Ectodermal cell (in vitro differentiated cells): ENCODE results near the gene CERT1. TPM values are rescaled to one million over a fixed set of nuclear protein-coding genes. Genes with fewer than 3 reads are reported as not detected.
A peak's percentile ranks its signal among the peaks of the same experiment; 100 is the strongest.
"Not testable (repeated sequence)": the region's sequence is repeated elsewhere in the genome, so short reads cannot be mapped to it uniquely, and the experiment has no call there.

Experiments
- H3K27ac ChIP-seq: 2 replicates; pipeline ENCODE4 v1.7.0; 2013; ENCODE audit warnings: mild to moderate bottlenecking, low read depth, low read length; ENCODE audit not compliant: insufficient read depth, poor library complexity, severe bottlenecking
- H3K27me3 ChIP-seq: 2 replicates; pipeline ENCODE4 v1.7.0; 2013; ENCODE audit warnings: mild to moderate bottlenecking, low read length; ENCODE audit not compliant: insufficient read depth, control insufficient read depth, poor library complexity, severe bottlenecking
- H3K36me3 ChIP-seq: one replicate; pipeline ENCODE4 v1.7.0; 2013; ENCODE audit warnings: low read length; ENCODE audit not compliant: control insufficient read depth, insufficient read depth
- H3K4me1 ChIP-seq: one replicate; pipeline ENCODE4 v1.7.0; 2013; ENCODE audit warnings: low read length; ENCODE audit not compliant: control insufficient read depth, insufficient read depth
- H3K4me3 ChIP-seq: 2 replicates; pipeline ENCODE4 v1.7.0; 2013; ENCODE audit warnings: low read depth, low read length, control low read depth; ENCODE audit not compliant: insufficient read depth
- H3K9me3 ChIP-seq: 2 replicates; pipeline ENCODE4 v1.7.0; 2013; ENCODE audit warnings: mild to moderate bottlenecking, low read length, moderate library complexity; ENCODE audit not compliant: control insufficient read depth
- WGBS, 2 experiments: methylation state at CpG; one replicate each; pipeline ENCODE4 v1.1.7; 2013; ENCODE audit warnings: missing lambda C conversion rate in 2 of 2; 5-methylcytosine and 5-hydroxymethylcytosine counted together
- polyA plus RNA-seq, 4 experiments: library from polyadenylated mRNA; stranded (reverse); fragments of 50-300 nt; gene quantifications; one replicate each; pipeline ENCODE4 v1.2.3, GENCODE V29; 2013

The CERT1 gene, protein sequence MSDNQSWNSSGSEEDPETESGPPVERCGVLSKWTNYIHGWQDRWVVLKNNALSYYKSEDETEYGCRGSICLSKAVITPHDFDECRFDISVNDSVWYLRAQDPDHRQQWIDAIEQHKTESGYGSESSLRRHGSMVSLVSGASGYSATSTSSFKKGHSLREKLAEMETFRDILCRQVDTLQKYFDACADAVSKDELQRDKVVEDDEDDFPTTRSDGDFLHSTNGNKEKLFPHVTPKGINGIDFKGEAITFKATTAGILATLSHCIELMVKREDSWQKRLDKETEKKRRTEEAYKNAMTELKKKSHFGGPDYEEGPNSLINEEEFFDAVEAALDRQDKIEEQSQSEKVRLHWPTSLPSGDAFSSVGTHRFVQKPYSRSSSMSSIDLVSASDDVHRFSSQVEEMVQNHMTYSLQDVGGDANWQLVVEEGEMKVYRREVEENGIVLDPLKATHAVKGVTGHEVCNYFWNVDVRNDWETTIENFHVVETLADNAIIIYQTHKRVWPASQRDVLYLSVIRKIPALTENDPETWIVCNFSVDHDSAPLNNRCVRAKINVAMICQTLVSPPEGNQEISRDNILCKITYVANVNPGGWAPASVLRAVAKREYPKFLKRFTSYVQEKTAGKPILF
- 37.9 TPM for polyA plus RNA-seq (2013, experiment 1 of 4)
- 40.4 TPM for polyA plus RNA-seq (2013, experiment 2 of 4)
- 33.7 TPM for polyA plus RNA-seq (2013, experiment 3 of 4)
- polyA plus RNA-seq (2013, experiment 4 of 4) = 38.4 TPM

DNA sequence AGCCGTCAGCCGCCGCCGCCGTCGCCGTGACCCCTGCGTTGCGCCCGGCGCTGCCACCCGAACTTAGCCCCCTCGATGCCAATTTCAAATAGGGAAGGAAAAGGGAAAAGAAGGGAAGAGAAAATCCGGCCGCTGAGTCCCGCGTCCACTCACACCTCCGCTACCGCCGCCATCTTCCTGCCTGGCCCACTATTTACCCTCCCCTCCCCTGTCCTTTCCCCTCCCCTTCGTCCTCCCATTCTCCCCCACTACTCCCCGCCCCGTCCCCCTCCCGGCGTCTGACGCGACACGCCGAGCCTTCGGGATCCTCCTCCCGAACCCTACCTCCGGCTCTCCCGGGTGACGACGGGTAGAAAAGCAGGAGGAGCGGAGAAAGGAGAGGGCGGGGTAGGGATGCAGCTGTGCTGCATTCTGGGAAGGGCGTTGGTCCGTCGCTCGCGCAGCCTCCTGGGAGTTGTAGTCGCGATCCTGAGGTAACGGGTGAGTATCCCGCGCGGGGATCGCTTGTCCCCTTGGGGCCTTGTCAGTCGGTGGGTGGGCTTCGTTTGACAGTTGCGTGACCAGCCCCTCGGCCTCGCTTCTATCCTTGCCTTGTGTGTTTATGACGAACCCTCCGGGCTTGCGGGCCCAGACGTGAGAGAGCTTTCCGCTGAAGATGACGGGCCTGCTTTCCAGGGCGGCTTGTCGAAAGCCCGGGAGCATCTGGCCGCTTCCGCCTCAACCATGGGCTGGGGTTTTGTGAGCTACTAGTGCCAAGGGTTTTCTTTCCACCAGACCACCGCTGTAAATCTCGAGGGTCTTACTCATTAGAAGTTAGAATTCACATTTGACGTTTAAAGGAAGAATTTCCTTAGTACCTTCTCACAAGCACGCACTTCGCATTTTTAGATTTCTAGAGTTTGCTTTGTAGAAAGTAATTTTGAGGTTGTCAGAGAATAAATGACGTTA, at the start of gene CERT1, which contains the start of gene POLK:
CERT1 (minus strand) TSS at position 195 of the 948 bp plus-strand sequence. CDS start 422 bp downstream, outside the sequence.
POLK (plus strand) TSS at position 457 of the 948 bp plus-strand sequence.
- Histone ChIP-seq H3K4me3 (peak within 1 kb of the TSS; percentile 84), H3K4me1 (peaks cover 4% of the 10 kb centered on the region), H3K36me3 (no peaks in the 10 kb centered on the region), H3K27ac (peak within 1 kb of the TSS; percentile 22), H3K27me3 (no peaks in the 10 kb centered on the region), H3K9me3 (no peaks in the 10 kb centered on the region)
- 3 to 4% methylated on average over 60 to 71 of the region's 71 CpGs for WGBS, 2 experiments

DNA sequence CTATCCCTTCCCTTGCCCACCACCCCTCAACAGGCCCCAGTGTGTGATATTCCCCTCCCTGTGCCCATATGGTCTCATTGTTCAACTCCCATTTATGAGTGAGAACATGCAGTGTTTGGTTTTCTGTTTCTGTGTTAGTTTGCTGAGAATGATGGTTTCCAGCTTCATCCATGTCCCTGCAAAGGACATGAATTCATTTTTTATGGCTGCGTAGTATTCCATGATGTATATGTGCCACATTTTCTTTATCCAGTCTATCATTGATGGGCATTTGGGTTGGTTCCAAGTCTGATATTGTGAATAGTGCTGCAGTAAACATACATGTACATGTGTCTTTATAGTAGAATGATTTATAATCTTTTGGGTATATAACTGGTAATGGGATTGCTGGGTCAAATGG, 49.2 kb upstream of the CERT1 start:
- not testable (repeated sequence) for H3K27me3 ChIP-seq, H3K36me3 ChIP-seq, H3K9me3 ChIP-seq, H3K27ac ChIP-seq, H3K4me3 ChIP-seq, H3K4me1 ChIP-seq
- WGBS, 2 experiments = 93 to 95% methylated on average over 1 of the region's 1 CpG

DNA sequence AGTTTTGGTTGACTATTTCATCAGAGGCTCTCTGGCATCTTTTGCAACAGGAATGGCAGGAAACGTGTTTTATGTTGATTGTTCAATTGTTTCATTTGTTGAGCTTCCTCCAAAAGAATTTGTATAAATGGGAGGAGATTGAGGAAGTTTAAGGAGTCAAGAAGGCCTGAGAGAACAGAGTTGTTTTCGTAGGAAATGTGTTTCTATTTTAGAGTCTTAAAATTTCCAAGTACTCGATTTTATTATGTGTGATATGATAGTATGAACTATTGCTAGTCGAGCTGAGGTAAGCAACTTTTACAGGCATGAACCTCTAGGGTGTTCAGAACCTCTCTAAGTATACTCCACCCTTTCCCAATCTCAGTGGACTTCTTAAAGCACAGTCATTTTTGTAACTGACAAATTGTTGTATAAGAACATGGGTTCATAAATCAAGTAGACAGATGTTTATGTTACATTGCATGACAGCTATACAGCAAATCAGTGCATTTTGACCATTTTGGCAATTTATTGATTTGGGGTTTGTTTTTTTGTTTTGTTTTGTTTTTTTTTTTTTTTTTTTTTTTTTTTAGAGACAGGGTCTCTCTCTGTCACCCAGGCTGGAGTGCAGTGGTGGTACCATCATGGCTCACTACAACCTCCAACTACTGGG, 47.7 kb upstream of the CERT1 start:
- no peaks in the 10 kb centered on the region for H3K4me1 ChIP-seq
- H3K27ac ChIP-seq = no peak overlapping the region
- H3K9me3 ChIP-seq = no peaks in the 10 kb centered on the region
- 94% methylated on average over 3 to 4 of the region's 4 CpGs for WGBS, 2 experiments
- no peaks in the 10 kb centered on the region for H3K36me3 ChIP-seq
- H3K27me3 ChIP-seq = no peaks in the 10 kb centered on the region
- H3K4me3 ChIP-seq = no peak overlapping the region

DNA sequence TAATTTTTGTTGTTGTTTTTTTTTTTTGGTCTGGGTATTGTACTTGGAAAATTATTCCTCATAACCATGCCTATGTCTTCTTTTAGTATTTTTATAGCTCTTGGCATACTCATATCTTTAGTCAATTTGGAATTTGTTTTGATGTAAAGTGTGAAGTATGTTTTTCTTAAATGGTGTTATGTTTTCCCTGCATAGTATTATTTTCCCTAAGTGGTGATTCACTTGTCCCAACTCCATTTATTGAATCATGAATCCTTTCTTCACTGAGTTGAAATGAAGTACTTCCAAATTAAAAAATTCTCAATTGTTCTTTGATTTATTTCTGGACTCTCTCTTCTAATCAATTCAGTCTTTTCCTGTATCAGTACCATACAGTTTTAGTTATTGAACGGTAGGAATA, 46.8 kb upstream of the CERT1 start:
- Histone ChIP-seq H3K27ac (no peak overlapping the region), H3K4me3 (no peak overlapping the region), H3K36me3 (no peaks in the 10 kb centered on the region), H3K27me3 (no peaks in the 10 kb centered on the region), H3K9me3 (no peaks in the 10 kb centered on the region), H3K4me1 (no peaks in the 10 kb centered on the region)
- no CpG with 5 or more reads among the region's 1 CpG for WGBS, 2 experiments

DNA sequence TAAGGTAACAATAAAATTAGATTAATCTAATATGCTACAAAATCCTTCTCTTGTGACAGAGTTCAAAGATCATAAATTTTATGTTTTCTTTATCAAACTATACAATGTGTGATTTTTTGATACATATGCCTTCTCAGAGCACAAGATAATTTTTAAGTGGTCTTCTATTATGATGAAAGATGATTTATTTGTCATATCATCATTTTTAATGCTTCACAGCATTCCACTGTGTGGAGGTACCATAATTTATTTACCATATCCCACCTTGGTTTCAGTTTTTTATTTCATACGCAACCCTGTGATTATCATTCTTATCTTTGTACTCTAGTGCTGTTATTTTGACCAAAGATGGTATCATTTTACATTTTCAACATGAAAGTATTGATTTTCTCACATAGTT, 41.9 kb upstream of the CERT1 start:
- no peaks in the 10 kb centered on the region for H3K36me3 ChIP-seq
- 86% methylated on average over 1 of the region's 1 CpG; no CpG with 5 or more reads in 1 of the 2 experiments for WGBS, 2 experiments

DNA sequence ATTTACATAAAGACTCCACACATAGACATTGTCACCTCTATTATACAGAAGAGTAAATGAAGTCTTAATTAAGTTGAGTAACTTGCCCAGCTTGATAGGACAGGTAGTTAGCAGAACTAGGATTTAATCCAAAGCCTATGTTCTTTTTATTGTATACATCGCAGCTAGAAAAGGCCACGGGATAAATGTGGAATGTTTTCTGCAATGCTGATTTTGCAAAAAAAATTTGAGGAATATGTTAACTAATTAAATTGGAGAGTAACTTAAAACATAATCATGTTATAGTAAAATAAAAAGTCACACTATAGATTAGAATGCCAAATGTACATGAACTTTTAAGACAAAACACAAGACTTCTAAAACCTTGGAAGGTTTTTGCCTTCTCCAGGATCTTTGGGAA, 41.3 kb upstream of the CERT1 start:
- Histone ChIP-seq H3K9me3 (no peaks in the 10 kb centered on the region), H3K27ac (no peak overlapping the region), H3K27me3 (no peaks in the 10 kb centered on the region), H3K36me3 (no peaks in the 10 kb centered on the region), H3K4me3 (no peak overlapping the region), H3K4me1 (no peaks in the 10 kb centered on the region)
- WGBS, 2 experiments = 100% methylated on average over 2 of the region's 2 CpGs

More for the DNA sequence above, 41.9 kb upstream of the CERT1 start:
- Histone ChIP-seq H3K27me3 (no peaks in the 10 kb centered on the region), H3K9me3 (no peaks in the 10 kb centered on the region), H3K27ac (no peak overlapping the region), H3K4me3 (no peak overlapping the region), H3K4me1 (no peaks in the 10 kb centered on the region)

DNA sequence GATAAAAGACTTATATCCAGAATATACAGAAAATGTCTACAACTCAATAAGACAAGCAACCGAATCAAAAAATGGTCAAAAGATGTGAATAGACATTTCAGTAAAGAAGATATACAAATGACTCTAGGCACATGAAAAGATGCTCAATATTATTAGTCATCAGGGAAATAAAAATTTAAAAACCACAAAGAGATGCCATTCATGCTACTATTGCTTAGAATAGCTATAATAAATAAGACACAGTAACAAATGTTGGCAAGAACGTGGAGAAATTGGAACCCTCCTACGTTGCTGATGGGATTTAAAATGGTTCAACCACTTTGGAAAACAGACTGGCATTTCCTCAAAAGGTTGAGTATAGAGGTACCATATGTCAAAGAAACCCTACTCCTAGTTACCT, 40.0 kb upstream of the CERT1 start:
- H3K4me3 ChIP-seq = no peak overlapping the region
- H3K36me3 ChIP-seq = no peaks in the 10 kb centered on the region
- H3K27me3 ChIP-seq = no peaks in the 10 kb centered on the region
- no peaks in the 10 kb centered on the region for H3K9me3 ChIP-seq
- H3K27ac ChIP-seq = no peak overlapping the region
- H3K4me1 ChIP-seq = no peaks in the 10 kb centered on the region
- WGBS, 2 experiments = 97% methylated on average over 3 of the region's 3 CpGs; no CpG with 5 or more reads in 1 of the 2 experiments

DNA sequence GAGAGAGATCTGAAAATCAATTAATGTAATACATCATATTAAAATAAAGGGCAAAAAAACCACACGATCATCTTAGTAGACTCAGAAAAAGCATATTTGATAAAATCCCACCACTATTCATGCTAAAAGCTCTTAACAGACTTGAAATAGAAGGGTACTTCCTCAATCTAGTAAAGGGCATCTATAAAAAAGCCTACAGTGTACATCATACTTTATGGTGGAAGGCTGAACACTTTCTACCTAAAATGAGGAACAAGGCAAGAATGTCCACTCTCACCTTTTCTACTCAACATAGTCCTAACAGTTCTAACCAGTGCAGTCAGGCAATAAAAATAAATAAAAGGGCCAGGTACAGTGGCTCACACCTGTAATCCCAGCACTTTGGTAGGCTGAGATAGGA, 39.2 kb upstream of the CERT1 start:
- H3K36me3 ChIP-seq = no peaks in the 10 kb centered on the region
- no peak overlapping the region for H3K27ac ChIP-seq
- WGBS, 2 experiments = 100% methylated on average over 1 of the region's 1 CpG; no CpG with 5 or more reads in 1 of the 2 experiments
- H3K4me3 ChIP-seq = no peak overlapping the region
- no peaks in the 10 kb centered on the region for H3K4me1 ChIP-seq
- H3K9me3 ChIP-seq = no peaks in the 10 kb centered on the region
- H3K27me3 ChIP-seq = no peaks in the 10 kb centered on the region

DNA sequence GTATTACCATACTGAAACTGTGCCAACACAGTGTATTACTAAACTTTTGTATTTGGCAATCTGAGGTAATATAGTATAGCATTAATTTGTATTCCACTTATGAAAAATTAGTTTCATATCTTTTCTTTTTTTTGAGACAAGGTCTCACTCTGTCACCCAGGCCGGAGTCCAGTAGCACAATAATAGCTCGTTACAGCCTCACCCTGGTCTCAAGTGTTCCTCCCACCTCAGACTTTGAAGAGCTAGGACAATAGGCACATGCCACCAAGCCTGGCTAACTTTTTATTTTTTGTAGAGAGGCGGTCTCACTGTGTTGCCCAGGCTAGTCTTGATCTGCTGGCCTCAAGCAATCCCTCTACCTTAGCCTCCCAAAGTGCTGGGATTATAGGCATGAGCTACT, 36.4 kb upstream of the CERT1 start:
- Histone ChIP-seq H3K27ac (no peak overlapping the region), H3K4me1 (no peaks in the 10 kb centered on the region), H3K27me3 (no peaks in the 10 kb centered on the region), H3K4me3 (no peak overlapping the region), H3K9me3 (no peaks in the 10 kb centered on the region), H3K36me3 (no peaks in the 10 kb centered on the region)
- WGBS, 2 experiments = 92 to 93% methylated on average over 3 of the region's 3 CpGs
